Measurements from ENCODE around the gene ATP6AP1. TPM values are rescaled to one million over a fixed set of nuclear protein-coding genes. Genes with fewer than 3 reads are reported as not detected.
A peak's percentile ranks its signal among the peaks of the same experiment; 100 is the strongest.

Gene ATP6AP1
- total RNA-seq, 2 experiments from 2014 or later, result 20.3 to 21.1 TPM

GRCh38 chrX:154420402-154420756 is 8.1 kb upstream of the ATP6AP1 start:
- Mint-ChIP-seq H3K27ac (no peak overlapping the region), H3K9me3 (no peaks in the 10 kb centered on the region), H3K4me3 (no peak overlapping the region), H3K27me3 (ENCODE audit: low read depth) (no peaks in the 10 kb centered on the region), H3K36me3 (ENCODE audit: low read depth) (peaks cover 1% of the 10 kb centered on the region), H3K4me1 (ENCODE audit: low read depth) (peaks cover 4% of the 10 kb centered on the region)
- intact Hi-C loops (cut with micrococcal nuclease), result no loop called here
- CTCF ChIA-PET, result no interaction called here
- DNase-seq, result no peak

GRCh38 chrX:154426916-154427770 is 1.3 kb upstream of the ATP6AP1 start:
- intact Hi-C loops (cut with micrococcal nuclease), result no loop called here
- Mint-ChIP-seq H3K36me3 (ENCODE audit: low read depth) (no peaks in the 10 kb centered on the region), H3K9me3 (no peaks in the 10 kb centered on the region), H3K27me3 (ENCODE audit: low read depth) (no peaks in the 10 kb centered on the region), H3K27ac (no peak overlapping the region), H3K4me1 (ENCODE audit: low read depth) (peaks cover 24% of the 10 kb centered on the region), H3K4me3 (peak overlapping the region; percentile 74)
- CTCF ChIA-PET, result no interaction called here
- no peak for DNase-seq

- peak overlapping the region; percentile 74 for H3K4me3 Mint-ChIP-seq
- H3K36me3 Mint-ChIP-seq (ENCODE audit: low read depth), result peaks cover 4% of the 10 kb centered on the region
- H3K4me1 Mint-ChIP-seq (ENCODE audit: low read depth), result peaks cover 24% of the 10 kb centered on the region
- intact Hi-C loops (cut with micrococcal nuclease), result loop anchor here (2.0 kb wide), 1 partner anchor 49 kb away; the partner anchor contains the start of gene LAGE3
- DNase-seq, result no peak
- no peaks in the 10 kb centered on the region for H3K27me3 Mint-ChIP-seq (ENCODE audit: low read depth)
- CTCF ChIA-PET, result no interaction called here
- no peaks in the 10 kb centered on the region for H3K9me3 Mint-ChIP-seq
- peak overlapping the region; percentile 24 for H3K27ac Mint-ChIP-seq
Observed at GRCh38 chrX:154429711-154430110, 1.2 kb downstream of the ATP6AP1 start.

GRCh38 chrX:154430479-154430878 is 2.0 kb downstream of the ATP6AP1 start:
- intact Hi-C loops (cut with micrococcal nuclease), result no loop called here
- no peak for DNase-seq
- Mint-ChIP-seq H3K27me3 (ENCODE audit: low read depth) (no peaks in the 10 kb centered on the region), H3K36me3 (ENCODE audit: low read depth) (peaks cover 4% of the 10 kb centered on the region), H3K4me3 (no peak overlapping the region), H3K27ac (no peak overlapping the region), H3K4me1 (ENCODE audit: low read depth) (peaks cover 24% of the 10 kb centered on the region), H3K9me3 (no peaks in the 10 kb centered on the region)
- CTCF ChIA-PET, result interaction anchor here (1.0 kb wide), 1 partner anchor 57 kb away, joined by 4 read pairs; no protein-coding TSS in a partner anchor

- H3K9me3 Mint-ChIP-seq, result no peaks in the 10 kb centered on the region
- H3K4me1 Mint-ChIP-seq (ENCODE audit: low read depth), result peaks cover 24% of the 10 kb centered on the region
- CTCF ChIA-PET, result interaction anchor here (1.0 kb wide), 1 partner anchor 58 kb away, joined by 4 read pairs; no protein-coding TSS in a partner anchor
- H3K27ac Mint-ChIP-seq, result no peak overlapping the region
- no peaks in the 10 kb centered on the region for H3K27me3 Mint-ChIP-seq (ENCODE audit: low read depth)
- no peak overlapping the region for H3K4me3 Mint-ChIP-seq
- no peak for DNase-seq
- peaks cover 4% of the 10 kb centered on the region for H3K36me3 Mint-ChIP-seq (ENCODE audit: low read depth)
- intact Hi-C loops (cut with micrococcal nuclease), result no loop called here
Observed at GRCh38 chrX:154430916-154431315, 2.4 kb downstream of the ATP6AP1 start.

GRCh38 chrX:154431341-154431740 is 2.9 kb downstream of the ATP6AP1 start:
- no peak overlapping the region for H3K4me3 Mint-ChIP-seq
- CTCF ChIA-PET, result interaction anchor here (1.0 kb wide), 1 partner anchor 58 kb away, joined by 4 read pairs; no protein-coding TSS in a partner anchor
- peak overlapping the region; percentile 56 for H3K27ac Mint-ChIP-seq
- H3K9me3 Mint-ChIP-seq, result no peaks in the 10 kb centered on the region
- peaks cover 28% of the 10 kb centered on the region for H3K4me1 Mint-ChIP-seq (ENCODE audit: low read depth)
- no peak for DNase-seq
- H3K36me3 Mint-ChIP-seq (ENCODE audit: low read depth), result peaks cover 4% of the 10 kb centered on the region
- intact Hi-C loops (cut with micrococcal nuclease), result no loop called here
- H3K27me3 Mint-ChIP-seq (ENCODE audit: low read depth), result no peaks in the 10 kb centered on the region

GRCh38 chrX:154432210-154432609 is 3.7 kb downstream of the ATP6AP1 start:
- intact Hi-C loops (cut with micrococcal nuclease), result no loop called here
- H3K4me3 Mint-ChIP-seq, result no peak overlapping the region
- H3K27ac Mint-ChIP-seq, result no peak overlapping the region
- DNase-seq, result no peak
- H3K27me3 Mint-ChIP-seq (ENCODE audit: low read depth), result no peaks in the 10 kb centered on the region
- H3K9me3 Mint-ChIP-seq, result no peaks in the 10 kb centered on the region
- peaks cover 4% of the 10 kb centered on the region for H3K36me3 Mint-ChIP-seq (ENCODE audit: low read depth)
- CTCF ChIA-PET, result no interaction called here
- peaks cover 26% of the 10 kb centered on the region for H3K4me1 Mint-ChIP-seq (ENCODE audit: low read depth)

- DNase-seq, result no peak
- Mint-ChIP-seq H3K27me3 (ENCODE audit: low read depth) (no peaks in the 10 kb centered on the region), H3K4me1 (ENCODE audit: low read depth) (peaks cover 28% of the 10 kb centered on the region), H3K4me3 (no peak overlapping the region), H3K9me3 (no peaks in the 10 kb centered on the region), H3K27ac (no peak overlapping the region), H3K36me3 (ENCODE audit: low read depth) (peaks cover 4% of the 10 kb centered on the region)
- CTCF ChIA-PET, result no interaction called here
- intact Hi-C loops (cut with micrococcal nuclease), result no loop called here
Observed at GRCh38 chrX:154433605-154434004, 5.1 kb downstream of the ATP6AP1 start.

- no peaks in the 10 kb centered on the region for H3K9me3 Mint-ChIP-seq
- no peak overlapping the region for H3K4me3 Mint-ChIP-seq
- no peaks in the 10 kb centered on the region for H3K27me3 Mint-ChIP-seq (ENCODE audit: low read depth)
- H3K27ac Mint-ChIP-seq, result no peak overlapping the region
- intact Hi-C loops (cut with micrococcal nuclease), result no loop called here
- DNase-seq, result no peak
- peaks cover 4% of the 10 kb centered on the region for H3K36me3 Mint-ChIP-seq (ENCODE audit: low read depth)
- CTCF ChIA-PET, result no interaction called here
- H3K4me1 Mint-ChIP-seq (ENCODE audit: low read depth), result peaks cover 26% of the 10 kb centered on the region
Observed at GRCh38 chrX:154434394-154435168, 6.1 kb downstream of the ATP6AP1 start.

GRCh38 chrX:154435171-154435733 is 6.8 kb downstream of the ATP6AP1 start:
- Mint-ChIP-seq H3K4me3 (no peak overlapping the region), H3K9me3 (no peaks in the 10 kb centered on the region), H3K27me3 (ENCODE audit: low read depth) (no peaks in the 10 kb centered on the region), H3K4me1 (ENCODE audit: low read depth) (peaks cover 25% of the 10 kb centered on the region), H3K36me3 (ENCODE audit: low read depth) (peaks cover 4% of the 10 kb centered on the region), H3K27ac (no peak overlapping the region)
- DNase-seq, result no peak
- intact Hi-C loops (cut with micrococcal nuclease), result no loop called here
- CTCF ChIA-PET, result no interaction called here

GRCh38 chrX:154436374-154436982 is 8.0 kb downstream of the ATP6AP1 start:
- H3K36me3 Mint-ChIP-seq (ENCODE audit: low read depth), result peaks cover 4% of the 10 kb centered on the region

More at GRCh38 chrX:154436374-154436982, 8.0 kb downstream of the ATP6AP1 start:
- Mint-ChIP-seq H3K27ac (peak overlapping the region; percentile 82), H3K4me3 (peak overlapping the region; percentile 70), H3K9me3 (no peaks in the 10 kb centered on the region), H3K27me3 (ENCODE audit: low read depth) (no peaks in the 10 kb centered on the region), H3K4me1 (ENCODE audit: low read depth) (peaks cover 22% of the 10 kb centered on the region)
- CTCF ChIA-PET, result no interaction called here
- DNase-seq, result peak; percentile 55
- intact Hi-C loops (cut with micrococcal nuclease), result loop anchor here (2.0 kb wide), 2 partner anchors 54 to 66 kb away; partner anchors contain the start of gene SLC10A3

Data from activated naive CD4-positive, alpha-beta T cell treated with anti-CD3 and anti-CD28 coated beads for 36 hours (primary cell).